Sciatic nerve (tissue), 2 donors: ENCODE data around the gene PKP4. TPM values are rescaled to one million over a fixed set of nuclear protein-coding genes. Genes with fewer than 3 reads are reported as not detected.
A peak's percentile ranks its signal among the peaks of the same experiment; 100 is the strongest.
"Not testable (repeated sequence)": the region's sequence is repeated elsewhere in the genome, so short reads cannot be mapped to it uniquely, and the experiment has no call there.

ENCODE experiments used
- ATAC-seq: fragments of 200-7000 bp; cut with Tn5 transposase; one replicate; pipeline ENCODE4 v1.9.1; 2020; ENCODE audit warnings: mild to moderate bottlenecking, moderate library complexity
- DNase-seq: peaks from one replicate; pipeline ENCODE4 v3.0.0-alpha.2; 2020; ENCODE audit warnings: low spot score
- intact Hi-C: fragments of 100-400 bp; cut with DNase I; formaldehyde crosslinking; loops from one replicate; pipeline ENCODE4 v1.14.2; 2022
- total RNA-seq: library from RNA; stranded (reverse); fragmentation: NEBNext Ultra II Directional; extraction: Animal tissue kit (Norgen Biotek cat#: 25700); gene quantifications from one replicate; pipeline ENCODE4 v1.2.1, GENCODE V29; 2021
- donor health status: DM: no; HTN: no; CAD: no.
- donor health status: DM: no; HTN: no; CAD: no.

Gene PKP4
- total RNA-seq, 1 donor from 2014 or later, result 117 TPM

DNA sequence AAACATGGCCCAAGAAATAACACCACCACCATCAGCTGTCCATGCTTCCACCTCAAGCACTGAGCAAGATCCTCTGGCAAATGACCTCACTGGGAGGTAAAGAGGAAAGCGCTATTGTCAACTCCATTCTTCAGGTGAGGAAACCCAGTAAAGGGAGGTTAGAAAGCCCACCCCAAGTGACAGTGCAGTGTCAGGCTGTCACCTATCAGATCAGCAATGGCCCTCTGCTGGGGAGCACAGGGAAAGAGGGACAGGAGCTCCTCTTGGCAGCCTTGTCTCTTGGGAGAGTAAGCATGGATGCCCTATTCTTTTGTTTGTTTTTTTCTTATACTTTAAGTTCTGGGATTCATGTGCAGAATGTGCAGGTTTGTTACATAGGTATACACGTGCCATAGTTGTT lies 234.1 kb downstream of the PKP4 start:
- intact Hi-C loops, result no loop called here
- ATAC-seq (no peak), DNase-seq (no peak)

DNA sequence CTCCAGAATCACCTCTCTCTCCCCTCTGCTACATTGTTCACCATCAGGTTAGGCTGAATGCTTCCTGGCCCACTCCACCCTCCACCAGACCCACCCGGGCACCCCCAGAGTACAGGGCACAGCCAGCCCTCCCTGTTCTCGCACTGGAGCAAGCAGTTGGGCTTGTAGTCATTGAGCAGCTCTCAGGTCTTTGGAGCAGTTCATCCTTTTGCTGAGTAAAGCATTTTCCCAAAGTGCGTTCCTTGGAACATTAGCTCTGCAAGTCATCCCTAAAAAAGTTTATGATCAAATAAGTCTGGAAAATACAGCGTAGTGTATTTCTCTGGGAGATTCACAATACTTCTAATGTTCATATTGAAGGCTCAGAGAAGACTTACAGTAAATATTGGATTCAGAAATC lies 234.9 kb downstream of the PKP4 start:
- ATAC-seq (no peak), DNase-seq (no peak)
- intact Hi-C loops, result no loop called here

- DNase-seq (no peak), ATAC-seq (no peak)
- intact Hi-C loops, result no loop called here
These were observed 235.8 kb downstream of the PKP4 start for GRCh38 chr2:158692372-158693103.

DNA sequence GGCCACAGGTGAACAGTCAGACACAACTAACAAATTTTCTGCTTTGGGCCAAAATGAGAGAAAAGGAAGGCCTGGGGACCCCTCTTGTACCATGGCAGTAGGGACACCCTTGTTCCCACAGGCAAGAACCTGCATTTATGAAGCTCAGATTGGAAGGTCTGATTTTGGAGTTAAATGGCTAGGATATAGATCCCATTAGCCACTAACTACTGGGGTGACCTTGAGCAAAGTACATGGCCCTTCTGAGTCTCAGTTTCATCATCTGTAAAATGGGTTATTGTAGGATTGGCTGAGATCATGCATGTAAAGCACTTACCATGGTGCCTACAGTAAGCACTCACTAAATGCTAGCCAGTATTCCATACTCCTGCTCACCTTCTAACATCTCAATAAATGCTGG lies 236.7 kb downstream of the PKP4 start:
- no peak for ATAC-seq

GRCh38 chr2:158695305-158695704 lies 238.6 kb downstream of the PKP4 start:
- no peak for DNase-seq
- no peak for ATAC-seq
- intact Hi-C loops, result no loop called here

More for the DNA sequence above, 236.7 kb downstream of the PKP4 start:
- DNase-seq, result no peak
- intact Hi-C loops, result no loop called here

- DNase-seq, intact Hi-C loops, ATAC-seq: not testable (repeated sequence)
These were observed 239.0 kb downstream of the PKP4 start for GRCh38 chr2:158695744-158696143.

DNA sequence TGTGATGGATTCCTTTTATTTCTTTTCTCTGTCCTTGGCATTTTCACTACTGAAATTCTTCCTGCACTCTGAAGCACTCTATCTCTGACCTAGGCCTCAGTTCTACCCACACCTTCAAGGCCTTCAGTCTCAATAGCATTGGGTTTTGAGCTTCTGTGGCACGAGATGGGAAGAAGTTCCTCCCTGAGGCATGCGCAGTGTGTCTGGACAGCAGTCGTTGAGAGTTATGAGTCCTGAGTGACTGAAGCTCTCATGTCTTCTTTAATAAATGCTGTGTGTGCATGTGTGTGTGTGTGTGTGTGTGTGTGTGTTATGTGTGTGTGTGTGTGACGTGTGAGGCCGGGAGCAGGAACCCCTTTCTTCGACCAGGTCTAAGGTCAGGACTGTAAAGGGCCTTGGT lies 242.6 kb downstream of the PKP4 start:
- intact Hi-C loops, result no loop called here
- ATAC-seq (no peak), DNase-seq (no peak)

GRCh38 chr2:158701101-158701500 lies 244.3 kb downstream of the PKP4 start:
- DNase-seq (no peak), ATAC-seq (no peak)
- intact Hi-C loops, result no loop called here

GRCh38 chr2:158702740-158703139 lies 246.0 kb downstream of the PKP4 start:
- intact Hi-C loops, result no loop called here
- ATAC-seq (no peak), DNase-seq (no peak)

GRCh38 chr2:158704724-158705465 lies 248.1 kb downstream of the PKP4 start:
- DNase-seq, ATAC-seq, intact Hi-C loops: not testable (repeated sequence)

GRCh38 chr2:158712791-158713522 lies 256.2 kb downstream of the PKP4 start:
- no peak for ATAC-seq

DNA sequence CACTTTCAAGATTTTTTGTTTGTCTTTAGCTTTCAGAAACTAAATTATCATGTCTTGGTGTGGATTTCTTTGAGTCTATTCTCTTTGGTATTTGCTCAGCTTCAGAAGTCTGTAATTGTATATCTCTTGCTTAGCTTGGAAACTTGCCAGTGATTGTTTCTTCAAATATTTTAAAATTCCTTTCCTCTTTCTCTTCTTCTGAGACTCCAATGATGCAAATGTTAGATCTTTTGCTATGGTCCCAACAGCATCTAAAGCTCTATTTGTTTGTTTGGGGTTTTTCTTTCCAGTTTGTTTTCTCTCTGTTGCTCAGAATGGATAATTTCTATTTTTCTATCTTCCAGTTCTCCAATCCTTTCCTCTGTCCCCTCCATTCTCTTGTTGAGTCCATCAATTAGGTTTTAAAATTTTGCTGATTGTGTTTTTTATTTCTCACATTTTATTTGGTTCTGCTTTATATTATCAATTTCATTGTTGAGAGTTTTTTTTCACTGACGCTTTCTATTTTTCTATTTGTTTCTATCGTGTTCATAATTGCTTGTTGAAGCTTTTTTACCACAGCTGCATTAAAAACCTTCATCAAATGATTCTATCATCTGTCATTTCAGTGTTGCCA lies 256.9 kb downstream of the PKP4 start:
- intact Hi-C loops, result no loop called here
- ATAC-seq (no peak), DNase-seq (no peak)

More at GRCh38 chr2:158712791-158713522, 256.2 kb downstream of the PKP4 start:
- no peak for DNase-seq
- intact Hi-C loops, result no loop called here

DNA sequence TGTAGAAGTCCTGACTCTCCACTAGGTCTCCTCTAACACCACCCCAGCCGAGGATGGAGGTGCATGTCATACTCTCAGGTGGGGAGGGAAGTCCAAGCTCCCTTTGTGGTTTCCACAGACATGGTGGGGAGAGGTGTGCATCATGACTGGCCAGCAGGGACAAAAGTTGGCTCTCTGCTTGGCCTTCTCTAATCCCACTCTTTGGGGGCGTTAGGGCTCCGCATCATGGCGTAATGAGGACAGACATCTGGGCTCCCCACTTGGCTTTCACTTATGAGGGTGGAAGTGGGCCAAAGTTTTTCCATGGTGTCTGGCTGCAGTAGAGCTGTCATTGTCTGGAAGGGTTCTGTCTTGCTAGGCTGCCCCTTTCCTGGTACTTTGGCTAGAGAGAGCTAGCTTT lies 257.7 kb downstream of the PKP4 start:
- intact Hi-C loops, result no loop called here
- no peak for DNase-seq
- no peak for ATAC-seq

DNA sequence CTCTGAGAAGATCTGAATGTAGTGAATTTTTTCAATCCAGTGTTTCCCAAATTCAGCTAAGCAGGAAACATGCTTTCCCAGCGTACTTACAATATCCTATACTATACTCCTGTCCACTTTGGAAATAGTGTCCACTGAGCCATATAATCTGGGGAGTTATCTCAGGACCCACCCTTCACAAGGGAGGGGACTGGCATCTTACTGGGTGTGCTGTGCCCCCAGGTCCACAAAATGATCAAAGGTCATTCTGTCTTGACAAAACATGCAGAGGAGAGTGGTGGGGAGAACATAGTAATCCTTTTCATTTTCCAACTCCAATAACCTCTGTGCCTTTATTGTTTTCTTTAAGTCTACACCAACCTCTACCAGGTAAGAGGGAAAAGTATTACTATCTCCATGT lies 258.6 kb downstream of the PKP4 start:
- DNase-seq (no peak), ATAC-seq (no peak)
- intact Hi-C loops, result no loop called here

- intact Hi-C loops, result no loop called here
- DNase-seq (peak; percentile 74), ATAC-seq (peak; percentile 94)
These were observed 259.5 kb downstream of the PKP4 start for GRCh38 chr2:158716121-158716791.

DNA sequence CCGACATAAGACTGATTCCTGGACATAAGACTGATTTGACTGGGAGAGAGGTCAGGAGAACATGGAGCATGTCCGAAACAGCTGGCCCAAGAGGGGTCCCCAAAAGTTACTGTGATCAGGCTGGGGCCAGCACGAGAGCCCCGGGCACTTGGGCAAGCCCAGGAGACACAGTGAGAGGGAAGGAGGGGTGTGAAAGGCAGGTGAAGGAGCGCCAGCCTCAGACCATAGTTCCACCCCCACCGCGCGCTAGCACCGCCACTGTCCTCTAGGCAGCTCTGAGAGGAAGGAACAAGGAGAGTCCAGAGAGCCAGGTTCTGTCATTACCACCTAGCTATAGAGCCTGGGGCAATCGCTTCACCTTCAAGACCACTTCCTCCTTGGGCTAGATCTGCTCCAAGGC lies 260.2 kb downstream of the PKP4 start:
- intact Hi-C loops, result no loop called here

DNA sequence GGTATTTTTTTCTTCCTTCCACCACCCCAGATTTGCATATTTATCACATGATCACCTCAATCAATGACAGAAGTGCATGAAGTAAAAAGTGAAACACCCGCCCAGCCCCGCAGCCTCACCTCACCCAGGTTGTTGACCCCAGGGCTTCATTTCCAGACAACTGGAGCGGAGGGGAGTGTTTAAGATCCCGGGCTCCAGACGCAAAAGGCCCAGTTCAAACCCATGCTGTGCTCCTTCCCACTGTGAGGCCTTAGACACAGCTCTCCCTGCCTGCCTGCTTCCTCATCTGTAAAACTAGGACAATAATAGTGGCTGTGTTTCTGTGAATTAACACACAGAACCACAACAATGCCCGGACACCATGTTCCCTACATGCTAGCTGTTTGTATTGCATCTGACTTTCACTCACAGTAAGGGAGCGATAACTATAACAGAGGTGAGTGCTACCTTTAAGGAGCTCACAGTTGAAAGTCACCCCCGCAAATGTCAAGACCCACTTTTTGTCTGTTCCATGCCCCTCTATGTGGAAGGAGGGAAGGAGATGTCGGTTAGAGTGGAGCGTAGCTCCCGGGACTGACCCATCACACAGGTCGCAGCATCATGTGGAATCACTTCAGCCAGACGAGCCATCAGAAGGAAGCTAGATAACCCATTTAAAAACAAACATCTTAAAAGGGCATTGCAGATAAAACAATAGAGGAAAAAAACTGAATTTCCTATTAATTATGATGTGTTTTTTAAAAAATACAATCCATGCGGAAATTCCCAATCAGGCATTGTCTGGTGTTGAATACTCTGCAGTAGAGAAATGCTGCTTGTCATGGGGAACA lies 260.8 kb downstream of the PKP4 start:
- intact Hi-C loops, result no loop called here
- DNase-seq (no peak), ATAC-seq (no peak)

More for the DNA sequence above, 260.2 kb downstream of the PKP4 start:
- DNase-seq (no peak), ATAC-seq (peak; percentile 7)

DNA sequence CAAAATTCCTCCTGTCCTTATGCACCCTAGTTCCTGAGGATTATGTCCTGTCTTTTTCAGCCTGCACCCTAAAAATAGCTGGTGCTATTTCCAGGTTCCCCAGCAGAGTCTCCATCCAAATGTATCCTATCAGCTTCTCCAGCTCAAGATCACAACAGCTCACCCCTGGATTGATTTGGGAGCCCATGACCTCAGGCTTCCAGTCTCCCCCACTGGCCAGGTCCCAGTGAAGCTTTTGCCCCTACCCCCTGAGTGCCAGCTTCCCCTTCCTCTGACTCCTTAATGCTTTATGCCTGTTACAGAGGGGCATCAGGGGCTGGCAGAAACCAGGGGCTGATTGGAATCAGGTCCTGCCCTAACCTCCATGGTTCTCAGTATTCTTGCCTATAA lies 261.4 kb downstream of the PKP4 start:
- intact Hi-C loops, result no loop called here
- ATAC-seq, result no peak
- DNase-seq, result no peak
